Measurements from ENCODE around the gene AGR2.

AGR2 gene

DNA sequence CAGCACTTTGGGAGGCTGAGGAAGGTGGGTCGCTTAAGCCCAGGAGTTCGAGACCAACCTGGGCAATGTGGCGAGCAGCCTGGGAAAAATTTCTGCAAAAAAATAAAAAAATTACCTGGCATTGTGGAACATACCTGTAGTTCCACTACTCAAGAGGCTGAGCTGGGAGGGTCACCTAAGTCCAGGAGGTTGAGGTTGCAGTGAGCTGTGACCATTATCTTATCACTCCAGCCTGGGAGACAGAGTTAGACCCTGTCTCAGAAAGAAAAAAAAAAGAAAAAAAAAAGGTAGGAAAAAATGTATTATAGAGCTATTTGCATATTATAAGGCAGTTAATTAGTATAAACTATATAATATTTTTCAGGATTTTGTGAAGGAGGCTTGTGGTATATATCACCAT, 62.3 kb downstream of the AGR2 start:
- H3K4me1 ChIP-seq (ENCODE audit: low read depth, poor library complexity, severe bottlenecking): no peaks in the 10 kb centered on the region
- H3K9ac ChIP-seq: no peak overlapping the region
- no peak for TF ChIP-seq CTCF (conservative IDR thresholded peaks at IDR 0.05; ENCODE audit: low read depth, low read length)
- no peak overlapping the region for H2AFZ ChIP-seq (ENCODE audit: low read depth)
- no peak overlapping the region for H3K4me3 ChIP-seq (IDR thresholded peaks at IDR 0.05; ENCODE audit: insufficient read depth, low read depth, low read length)
- H3K4me2 ChIP-seq: no peak overlapping the region
- H3K27ac ChIP-seq: no peak overlapping the region
- H3K27me3 ChIP-seq (ENCODE audit: insufficient read depth, low read depth): no peaks in the 10 kb centered on the region
- H3K36me3 ChIP-seq (ENCODE audit: insufficient read depth): no peaks in the 10 kb centered on the region
- no peaks in the 10 kb centered on the region for H4K20me1 ChIP-seq (ENCODE audit: insufficient read depth)
- no peaks in the 10 kb centered on the region for H3K79me2 ChIP-seq (ENCODE audit: insufficient read depth, low read depth)

Measured in KMS-11 (cell line).